Measurements from ENCODE around the gene DCUN1D2. TPM values are rescaled to one million over a fixed set of nuclear protein-coding genes. Genes with fewer than 3 reads are reported as not detected.

The DCUN1D2 gene
- total RNA-seq, 4 donors from 2014 or later = 45.1 to 63.6 (median 56.0) TPM

DNA sequence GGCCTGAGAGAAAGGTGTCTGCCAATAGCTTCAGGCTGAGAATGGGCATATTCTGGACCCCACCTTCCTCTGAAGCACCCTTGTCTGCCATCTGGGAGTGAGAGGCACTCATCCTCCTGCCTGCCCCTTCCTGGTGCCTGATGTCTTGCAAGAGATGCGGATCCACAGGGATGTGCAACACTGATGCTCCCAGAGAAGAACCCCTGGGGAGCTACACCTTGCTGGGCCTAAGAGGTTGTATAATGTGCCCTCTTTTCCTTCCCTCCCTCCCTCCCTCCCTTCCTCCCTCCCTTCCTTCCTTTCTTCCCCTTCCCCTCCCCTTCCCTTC lies 71.8 kb downstream of the DCUN1D2 start:
- Histone ChIP-seq H3K9me3 (no peaks in the 10 kb centered on the region), H3K27me3 (no peaks in the 10 kb centered on the region), H3K36me3 (peaks cover 0 to 27% of the 10 kb centered on the region in 2 donors), H3K4me1 (peaks cover 11 to 12% of the 10 kb centered on the region in 2 donors), H3K4me3 (no peak overlapping the region), H3K27ac (peak overlapping the region; percentile 99 to 100 (median 100))
- intact Hi-C loops (cut with DNase I; ENCODE audit: low total_unique reads) (loop anchor here (10.0 kb wide), 1 partner anchor 406 kb away; no protein-coding TSS in a partner anchor), in situ Hi-C loops (cut with MboI; ENCODE audit: low sequenced_read_pairs in 4 of 4) (no loop called here)
- DNase-seq = no peak
- ATAC-seq = no peak
- TF ChIP-seq, protein P1, sequence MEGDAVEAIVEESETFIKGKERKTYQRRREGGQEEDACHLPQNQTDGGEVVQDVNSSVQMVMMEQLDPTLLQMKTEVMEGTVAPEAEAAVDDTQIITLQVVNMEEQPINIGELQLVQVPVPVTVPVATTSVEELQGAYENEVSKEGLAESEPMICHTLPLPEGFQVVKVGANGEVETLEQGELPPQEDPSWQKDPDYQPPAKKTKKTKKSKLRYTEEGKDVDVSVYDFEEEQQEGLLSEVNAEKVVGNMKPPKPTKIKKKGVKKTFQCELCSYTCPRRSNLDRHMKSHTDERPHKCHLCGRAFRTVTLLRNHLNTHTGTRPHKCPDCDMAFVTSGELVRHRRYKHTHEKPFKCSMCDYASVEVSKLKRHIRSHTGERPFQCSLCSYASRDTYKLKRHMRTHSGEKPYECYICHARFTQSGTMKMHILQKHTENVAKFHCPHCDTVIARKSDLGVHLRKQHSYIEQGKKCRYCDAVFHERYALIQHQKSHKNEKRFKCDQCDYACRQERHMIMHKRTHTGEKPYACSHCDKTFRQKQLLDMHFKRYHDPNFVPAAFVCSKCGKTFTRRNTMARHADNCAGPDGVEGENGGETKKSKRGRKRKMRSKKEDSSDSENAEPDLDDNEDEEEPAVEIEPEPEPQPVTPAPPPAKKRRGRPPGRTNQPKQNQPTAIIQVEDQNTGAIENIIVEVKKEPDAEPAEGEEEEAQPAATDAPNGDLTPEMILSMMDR (IDR thresholded peaks at IDR 0.05 in 4 of 5, conservative IDR thresholded peaks at IDR 0.05 in 1 of 5) = no peak
- TF ChIP-seq POLR2A (IDR thresholded peaks at IDR 0.05) = no peak

DNA sequence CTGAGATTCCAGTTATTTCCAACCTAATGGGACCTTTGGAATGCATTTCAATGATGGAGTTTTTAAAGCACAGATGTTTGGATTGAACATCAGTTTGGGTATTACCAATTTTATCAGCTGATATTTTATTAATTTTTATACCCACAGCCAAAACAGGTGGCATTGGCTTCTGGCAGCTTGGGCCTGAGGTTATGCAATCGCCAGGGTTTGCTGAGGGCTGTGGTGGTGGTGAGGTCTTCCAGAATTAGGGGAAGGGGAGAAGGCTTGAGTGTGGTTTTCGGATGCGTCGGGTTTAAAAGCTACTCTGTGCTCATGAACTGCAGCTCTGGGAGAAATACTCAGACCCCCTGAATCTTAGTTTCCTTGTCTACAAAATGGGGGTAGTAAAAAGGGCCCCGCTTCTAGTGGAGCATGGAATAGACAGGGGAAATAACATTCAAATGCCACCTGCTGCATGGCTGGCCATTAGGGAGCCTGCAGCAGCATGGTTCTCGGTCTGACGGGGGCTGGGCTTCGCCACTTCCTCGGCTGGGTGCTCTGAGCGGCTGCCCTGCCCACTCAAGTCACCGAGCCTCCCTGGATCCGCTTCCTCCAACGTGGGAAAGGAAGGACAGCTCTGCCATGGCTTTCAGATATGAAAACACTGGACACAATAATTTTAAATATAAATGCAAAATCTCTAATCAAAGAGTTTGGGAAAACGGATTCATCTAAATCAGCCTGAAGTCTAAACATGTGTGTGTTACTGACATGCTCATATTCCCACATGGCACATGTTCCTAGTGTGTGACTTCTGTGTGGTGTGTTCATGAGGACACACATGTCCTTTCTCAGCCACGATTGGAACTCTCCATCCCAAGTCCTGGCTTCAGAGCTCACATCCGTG lies 72.4 kb downstream of the DCUN1D2 start:
- in situ Hi-C loops (cut with MboI; ENCODE audit: low sequenced_read_pairs in 4 of 4) = no loop called here
- Histone ChIP-seq H3K27ac (peak overlapping the region; percentile 99 to 100 (median 100)), H3K27me3 (no peaks in the 10 kb centered on the region), H3K9me3 (no peaks in the 10 kb centered on the region), H3K36me3 (peaks cover 0 to 21% of the 10 kb centered on the region in 2 donors), H3K4me3 (no peak overlapping the region), H3K4me1 (peaks cover 11 to 12% of the 10 kb centered on the region in 2 donors)
- intact Hi-C loops (cut with DNase I; ENCODE audit: low total_unique reads) = loop anchor here (10.0 kb wide), 1 partner anchor 407 kb away; no protein-coding TSS in a partner anchor
- TF ChIP-seq POLR2A (IDR thresholded peaks at IDR 0.05) = no peak
- TF ChIP-seq, protein P1 (IDR thresholded peaks at IDR 0.05 in 4 of 5, conservative IDR thresholded peaks at IDR 0.05 in 1 of 5) = no peak
- DNase-seq (no peak), ATAC-seq (no peak)

DNA sequence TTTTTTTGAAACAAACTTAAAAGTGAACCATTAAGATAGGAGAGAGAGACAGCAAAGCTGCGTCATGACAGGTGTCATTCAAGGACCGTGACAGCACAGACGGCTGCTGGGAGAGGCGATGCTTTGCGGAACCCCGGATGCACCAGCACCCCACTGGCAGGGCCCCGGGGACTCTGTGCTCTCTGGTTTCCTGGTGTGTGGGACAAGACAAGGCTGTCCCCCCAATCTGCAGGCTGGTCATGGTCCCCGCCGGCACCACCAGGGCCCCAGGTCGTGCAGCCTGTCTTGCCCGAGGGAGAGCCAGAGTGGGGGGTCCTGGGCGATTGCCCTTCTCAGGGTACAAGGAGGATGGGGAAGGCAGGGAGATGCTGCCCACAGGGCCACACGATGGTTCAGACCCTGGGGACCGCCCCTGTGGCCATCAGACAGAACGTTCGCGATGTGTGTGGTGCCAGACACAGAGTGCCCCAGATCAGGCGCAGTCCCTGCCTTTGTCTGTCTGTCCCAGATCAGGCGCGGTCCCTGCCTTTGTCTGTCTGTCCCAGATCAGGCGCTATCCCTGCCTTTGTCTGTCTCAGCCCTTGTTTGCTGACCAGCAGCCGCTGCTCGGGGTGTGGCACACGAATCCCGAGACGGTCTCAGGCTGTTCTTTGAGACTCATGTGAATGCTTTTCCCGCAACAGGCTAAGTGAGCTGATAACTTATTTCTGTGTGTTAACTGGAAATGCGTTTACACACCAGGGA lies 73.3 kb downstream of the DCUN1D2 start:
- TF ChIP-seq, protein P1 (IDR thresholded peaks at IDR 0.05 in 4 of 5, conservative IDR thresholded peaks at IDR 0.05 in 1 of 5) = no peak
- TF ChIP-seq POLR2A (IDR thresholded peaks at IDR 0.05) = no peak
- in situ Hi-C loops (cut with MboI; ENCODE audit: low sequenced_read_pairs in 4 of 4) (no loop called here), intact Hi-C loops (cut with DNase I; ENCODE audit: low total_unique reads) (loop anchor here (10.0 kb wide), 1 partner anchor 408 kb away; no protein-coding TSS in a partner anchor)
- Histone ChIP-seq H3K27me3 (no peaks in the 10 kb centered on the region), H3K27ac (peak overlapping the region; percentile 99 to 100 (median 100)), H3K4me1 (peaks cover 11 to 12% of the 10 kb centered on the region in 2 donors), H3K4me3 (no peak overlapping the region), H3K36me3 (peaks cover 0 to 12% of the 10 kb centered on the region in 2 donors), H3K9me3 (no peaks in the 10 kb centered on the region)
- DNase-seq (no peak), ATAC-seq (no peak)

DNA sequence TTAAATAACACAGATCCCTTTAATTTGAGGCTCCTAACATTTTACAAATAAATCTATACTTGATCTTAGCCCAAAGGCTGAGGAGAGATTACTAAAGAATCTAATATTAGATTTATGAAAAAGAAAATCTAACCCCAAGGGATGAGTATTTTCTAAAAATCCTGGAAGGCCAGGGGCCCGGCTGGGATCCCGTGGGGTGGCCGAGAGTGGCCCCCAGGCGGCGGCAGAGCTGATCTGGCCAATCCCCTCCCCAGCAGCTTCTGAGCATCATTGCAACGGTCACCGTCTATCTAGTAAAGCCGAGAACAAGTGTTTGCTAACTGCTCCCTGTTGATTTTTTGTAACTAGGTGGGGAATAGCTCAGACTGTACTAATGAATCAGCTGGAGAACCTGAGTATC lies 74.7 kb downstream of the DCUN1D2 start:
- H3K4me1 ChIP-seq = peaks cover 17 to 18% of the 10 kb centered on the region in 2 donors
- no peak overlapping the region for H3K4me3 ChIP-seq
- ATAC-seq = no peak
- H3K9me3 ChIP-seq = no peaks in the 10 kb centered on the region
- no peak for DNase-seq
- intact Hi-C loops (cut with DNase I; ENCODE audit: low total_unique reads) (loop anchor here (10.0 kb wide), 1 partner anchor 409 kb away; no protein-coding TSS in a partner anchor), in situ Hi-C loops (cut with MboI; ENCODE audit: low sequenced_read_pairs in 4 of 4) (no loop called here)
- TF ChIP-seq, protein P1 (IDR thresholded peaks at IDR 0.05 in 4 of 5, conservative IDR thresholded peaks at IDR 0.05 in 1 of 5) = no peak
- TF ChIP-seq POLR2A (IDR thresholded peaks at IDR 0.05) = no peak
- H3K27ac ChIP-seq = peak overlapping the region; percentile 99 to 100 (median 100)
- no peaks in the 10 kb centered on the region for H3K27me3 ChIP-seq
- H3K36me3 ChIP-seq = peaks cover 0 to 9% of the 10 kb centered on the region in 2 donors
